ENCODE data around the gene PRR36.

GRCh38 chr19:7888826-7889217 lies 14.6 kb upstream of the PRR36 start:
- TF ChIP-seq, protein P1, sequence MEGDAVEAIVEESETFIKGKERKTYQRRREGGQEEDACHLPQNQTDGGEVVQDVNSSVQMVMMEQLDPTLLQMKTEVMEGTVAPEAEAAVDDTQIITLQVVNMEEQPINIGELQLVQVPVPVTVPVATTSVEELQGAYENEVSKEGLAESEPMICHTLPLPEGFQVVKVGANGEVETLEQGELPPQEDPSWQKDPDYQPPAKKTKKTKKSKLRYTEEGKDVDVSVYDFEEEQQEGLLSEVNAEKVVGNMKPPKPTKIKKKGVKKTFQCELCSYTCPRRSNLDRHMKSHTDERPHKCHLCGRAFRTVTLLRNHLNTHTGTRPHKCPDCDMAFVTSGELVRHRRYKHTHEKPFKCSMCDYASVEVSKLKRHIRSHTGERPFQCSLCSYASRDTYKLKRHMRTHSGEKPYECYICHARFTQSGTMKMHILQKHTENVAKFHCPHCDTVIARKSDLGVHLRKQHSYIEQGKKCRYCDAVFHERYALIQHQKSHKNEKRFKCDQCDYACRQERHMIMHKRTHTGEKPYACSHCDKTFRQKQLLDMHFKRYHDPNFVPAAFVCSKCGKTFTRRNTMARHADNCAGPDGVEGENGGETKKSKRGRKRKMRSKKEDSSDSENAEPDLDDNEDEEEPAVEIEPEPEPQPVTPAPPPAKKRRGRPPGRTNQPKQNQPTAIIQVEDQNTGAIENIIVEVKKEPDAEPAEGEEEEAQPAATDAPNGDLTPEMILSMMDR (IDR thresholded peaks at IDR 0.05): no peak
- TF ChIP-seq BHLHE40 (IDR thresholded peaks at IDR 0.05; ENCODE audit: low read depth, low read length): no peak
- TF ChIP-seq, protein P2, sequence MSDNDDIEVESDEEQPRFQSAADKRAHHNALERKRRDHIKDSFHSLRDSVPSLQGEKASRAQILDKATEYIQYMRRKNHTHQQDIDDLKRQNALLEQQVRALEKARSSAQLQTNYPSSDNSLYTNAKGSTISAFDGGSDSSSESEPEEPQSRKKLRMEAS (IDR thresholded peaks at IDR 0.05): no peak
- TF ChIP-seq JUNB (IDR thresholded peaks at IDR 0.05): no peak
- TF ChIP-seq RFX5 (IDR thresholded peaks at IDR 0.05): no peak
- no peak for TF ChIP-seq RNF2 (IDR thresholded peaks at IDR 0.05; ENCODE audit: borderline replicate concordance, low read depth)
